ENCODE measurements around the gene ABHD2.
"Not testable (repeated sequence)": the region's sequence is repeated elsewhere in the genome, so short reads cannot be mapped to it uniquely, and the experiment has no call there.

Gene ABHD2

DNA sequence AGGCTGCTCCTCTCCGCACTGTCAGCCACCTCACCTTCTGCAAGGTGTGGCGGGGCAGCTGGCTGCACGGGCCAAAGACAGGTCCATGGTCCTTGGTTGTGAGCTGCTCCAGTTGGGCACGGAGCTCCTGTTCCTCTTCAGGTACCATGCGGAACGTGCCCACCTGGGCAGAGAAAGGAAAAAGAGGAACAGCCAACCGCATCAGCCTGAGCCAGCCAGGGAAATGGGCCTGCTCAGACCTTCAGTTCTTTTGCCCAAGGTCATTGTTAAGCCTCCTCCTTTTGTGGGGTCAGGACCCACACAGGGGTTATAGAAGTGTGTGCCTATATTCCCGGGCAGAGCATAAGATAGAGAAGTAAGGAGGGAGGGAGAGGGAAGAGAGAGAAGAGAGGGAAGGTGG is 130.3 kb downstream of the ABHD2 start:
- Histone ChIP-seq H3K4me3 (ENCODE audit: insufficient read depth, low read depth, low read length) (no peak overlapping the region), H3K4me1 (ENCODE audit: control insufficient read depth, insufficient read depth, low read length) (peaks cover 9% of the 10 kb centered on the region), H3K27ac (ENCODE audit: insufficient read depth, low read depth, low read length, poor library complexity, severe bottlenecking) (no peak overlapping the region), H3K9me3 (ENCODE audit: control insufficient read depth, low read length) (no peaks in the 10 kb centered on the region), H3K27me3 (ENCODE audit: control insufficient read depth, insufficient read depth, low read length, poor library complexity, severe bottlenecking) (no peaks in the 10 kb centered on the region), H3K36me3 (ENCODE audit: control insufficient read depth, insufficient read depth, low read length) (no peaks in the 10 kb centered on the region)
- WGBS, 2 experiments, result 91 to 94% methylated on average over 8 of the region's 8 CpGs

DNA sequence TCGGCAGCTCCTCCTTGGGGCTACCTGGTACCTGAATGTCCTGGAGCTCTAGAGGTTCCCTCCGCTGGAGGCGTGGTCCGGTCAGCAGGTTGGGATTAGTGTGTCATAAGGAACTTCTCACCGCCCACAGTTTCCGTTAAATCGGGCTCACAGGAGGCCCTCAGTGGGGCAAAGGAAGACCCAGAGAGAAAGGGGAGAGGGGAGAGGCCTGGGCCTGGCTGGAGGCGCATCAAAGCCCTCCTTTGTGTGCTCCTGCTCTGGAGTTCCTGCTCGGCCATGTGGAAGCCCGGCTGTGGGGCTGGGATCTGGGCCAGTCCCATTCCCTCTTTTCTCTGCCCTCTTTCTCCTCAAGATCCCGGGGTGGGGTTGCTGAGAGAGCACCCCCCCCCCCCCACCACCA is 133.3 kb downstream of the ABHD2 start, which contains the start of gene RLBP1:
RLBP1 (minus strand) TSS at position 37 of the 400 bp plus-strand sequence. CDS start 2,604 bp downstream, outside the sequence.
- H3K27me3 ChIP-seq (ENCODE audit: control insufficient read depth, insufficient read depth, low read length, poor library complexity, severe bottlenecking), result no peaks in the 10 kb centered on the region
- H3K4me3 ChIP-seq (ENCODE audit: insufficient read depth, low read depth, low read length), result no peak within 1 kb of the TSS
- WGBS, 2 experiments, result 80 to 85% methylated on average over 10 to 11 of the region's 11 CpGs
- H3K4me1 ChIP-seq (ENCODE audit: control insufficient read depth, insufficient read depth, low read length), result peaks cover 9% of the 10 kb centered on the region
- H3K36me3 ChIP-seq (ENCODE audit: control insufficient read depth, insufficient read depth, low read length), result no peaks in the 10 kb centered on the region
- no peaks in the 10 kb centered on the region for H3K9me3 ChIP-seq (ENCODE audit: control insufficient read depth, low read length)
- no peak within 1 kb of the TSS for H3K27ac ChIP-seq (ENCODE audit: insufficient read depth, low read depth, low read length, poor library complexity, severe bottlenecking)

DNA sequence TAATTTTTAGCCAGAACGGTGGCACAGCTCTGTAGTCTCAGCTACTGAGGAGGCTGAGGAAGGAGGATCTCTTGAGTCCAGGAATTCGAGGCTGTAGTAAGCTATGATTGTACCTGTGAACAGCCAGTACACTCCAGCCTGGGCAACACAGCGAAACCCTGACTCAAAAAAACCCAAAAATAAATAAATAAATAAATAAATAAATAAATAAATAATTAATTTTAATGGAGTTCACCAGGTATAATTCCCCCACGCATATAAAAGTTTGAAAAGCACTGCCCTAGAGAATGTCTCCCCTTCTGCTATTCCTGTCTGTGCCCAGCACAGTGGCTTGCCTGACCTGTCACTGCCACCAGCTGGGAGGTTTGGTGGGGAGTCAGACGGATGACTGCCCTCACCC is 137.3 kb downstream of the ABHD2 start:
- Histone ChIP-seq H3K4me3 (ENCODE audit: insufficient read depth, low read depth, low read length) (no peak overlapping the region), H3K36me3 (ENCODE audit: control insufficient read depth, insufficient read depth, low read length) (no peaks in the 10 kb centered on the region), H3K27ac (ENCODE audit: insufficient read depth, low read depth, low read length, poor library complexity, severe bottlenecking) (no peak overlapping the region), H3K27me3 (ENCODE audit: control insufficient read depth, insufficient read depth, low read length, poor library complexity, severe bottlenecking) (no peaks in the 10 kb centered on the region), H3K4me1 (ENCODE audit: control insufficient read depth, insufficient read depth, low read length) (peaks cover 9% of the 10 kb centered on the region), H3K9me3 (ENCODE audit: control insufficient read depth, low read length) (no peaks in the 10 kb centered on the region)
- WGBS, 2 experiments, result 93 to 95% methylated on average over 4 of the region's 5 CpGs

DNA sequence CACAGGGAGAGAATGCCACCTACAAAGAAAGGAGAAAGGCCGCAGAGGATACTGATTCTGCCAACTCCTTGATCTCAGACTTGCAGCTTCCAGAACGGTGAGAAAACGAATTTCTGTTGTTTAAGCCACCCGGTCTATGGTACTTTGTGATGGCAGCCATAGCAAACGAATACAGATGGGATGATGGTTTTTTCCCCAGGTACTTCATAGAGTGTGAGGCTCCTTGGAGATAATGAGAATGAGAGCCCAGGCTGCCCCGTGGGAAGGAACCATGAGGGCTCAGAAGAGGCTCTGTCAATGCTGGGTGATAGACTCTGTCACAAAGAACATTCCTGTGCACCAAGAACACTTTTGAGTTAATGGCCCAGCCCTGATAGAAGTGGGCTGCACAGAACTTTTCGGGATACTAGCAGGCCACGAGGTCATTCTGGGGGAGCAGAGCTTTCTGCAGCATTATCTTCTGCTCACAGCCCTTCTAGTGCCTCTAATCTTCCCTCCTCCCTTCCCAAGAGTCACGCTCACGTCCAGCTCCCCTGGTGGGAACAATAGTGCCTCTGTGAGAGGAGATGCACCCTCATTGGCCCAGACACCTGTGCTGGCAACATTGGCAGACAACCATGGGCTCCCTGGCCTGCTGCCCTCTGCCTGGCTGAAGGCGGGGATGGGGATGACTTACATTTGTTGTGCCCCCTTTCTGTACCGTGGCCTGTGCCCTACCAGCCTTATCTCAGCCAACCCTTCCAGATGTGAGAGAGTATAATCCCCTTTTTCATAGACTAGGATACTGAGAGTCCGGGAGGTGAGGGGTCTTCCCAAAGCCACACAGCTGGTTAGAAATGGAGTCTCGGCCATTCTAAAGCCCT is 138.3 kb downstream of the ABHD2 start:
- 89 to 90% methylated on average over 14 of the region's 14 CpGs for WGBS, 2 experiments
- Histone ChIP-seq H3K9me3 (ENCODE audit: control insufficient read depth, low read length) (no peaks in the 10 kb centered on the region), H3K4me1 (ENCODE audit: control insufficient read depth, insufficient read depth, low read length) (peaks cover 4% of the 10 kb centered on the region), H3K27ac (ENCODE audit: insufficient read depth, low read depth, low read length, poor library complexity, severe bottlenecking) (no peak overlapping the region), H3K4me3 (ENCODE audit: insufficient read depth, low read depth, low read length) (no peak overlapping the region), H3K27me3 (ENCODE audit: control insufficient read depth, insufficient read depth, low read length, poor library complexity, severe bottlenecking) (no peaks in the 10 kb centered on the region), H3K36me3 (ENCODE audit: control insufficient read depth, insufficient read depth, low read length) (no peaks in the 10 kb centered on the region)

DNA sequence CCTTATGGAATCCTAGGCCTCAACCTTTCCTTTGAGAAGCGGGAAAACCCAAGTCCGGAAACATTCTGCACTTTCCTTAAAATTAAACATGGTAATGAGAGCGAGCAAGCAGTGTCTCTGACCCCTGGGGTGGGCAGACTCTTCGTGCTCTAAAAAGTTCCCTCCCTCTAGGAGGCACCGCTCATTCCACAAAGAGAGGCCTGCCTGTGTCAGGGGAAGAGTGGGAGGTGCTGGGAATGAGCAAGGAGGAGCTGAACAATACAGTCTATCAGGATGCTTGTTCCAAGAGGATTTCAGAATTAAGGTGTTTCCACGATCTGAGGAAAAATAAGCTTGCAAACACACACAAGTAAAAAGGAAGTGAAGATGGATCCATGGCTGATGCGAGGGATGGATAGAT is 139.2 kb downstream of the ABHD2 start:
- Histone ChIP-seq H3K27ac (ENCODE audit: insufficient read depth, low read depth, low read length, poor library complexity, severe bottlenecking) (no peak overlapping the region), H3K9me3 (ENCODE audit: control insufficient read depth, low read length) (no peaks in the 10 kb centered on the region), H3K4me3 (ENCODE audit: insufficient read depth, low read depth, low read length) (no peak overlapping the region), H3K36me3 (ENCODE audit: control insufficient read depth, insufficient read depth, low read length) (no peaks in the 10 kb centered on the region), H3K27me3 (ENCODE audit: control insufficient read depth, insufficient read depth, low read length, poor library complexity, severe bottlenecking) (no peaks in the 10 kb centered on the region), H3K4me1 (ENCODE audit: control insufficient read depth, insufficient read depth, low read length) (no peaks in the 10 kb centered on the region)
- 68 to 72% methylated on average over 7 of the region's 7 CpGs for WGBS, 2 experiments

DNA sequence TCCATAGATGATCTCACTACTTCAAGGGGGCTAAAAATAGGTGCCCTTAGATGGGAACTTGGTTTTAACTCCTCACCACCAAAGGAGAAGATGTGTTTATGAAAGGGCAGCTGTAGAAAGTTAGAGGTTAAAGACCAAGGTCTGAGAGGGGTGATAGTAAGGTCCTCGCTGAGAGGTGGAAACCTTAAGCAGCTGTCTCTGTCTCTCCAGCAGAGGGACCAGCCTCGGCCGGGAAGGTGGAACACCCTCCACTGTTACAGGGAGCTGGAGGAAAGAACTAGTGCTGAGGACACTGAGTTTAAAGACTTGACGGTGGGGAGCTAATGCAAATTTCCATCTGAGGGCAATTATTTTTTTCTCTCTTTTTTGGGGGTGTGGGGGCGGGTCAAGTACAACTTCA is 142.0 kb downstream of the ABHD2 start:
- no peak overlapping the region for H3K27ac ChIP-seq (ENCODE audit: insufficient read depth, low read depth, low read length, poor library complexity, severe bottlenecking)
- H3K27me3 ChIP-seq (ENCODE audit: control insufficient read depth, insufficient read depth, low read length, poor library complexity, severe bottlenecking), result peaks cover 3% of the 10 kb centered on the region
- H3K36me3 ChIP-seq (ENCODE audit: control insufficient read depth, insufficient read depth, low read length), result no peaks in the 10 kb centered on the region
- no peaks in the 10 kb centered on the region for H3K9me3 ChIP-seq (ENCODE audit: control insufficient read depth, low read length)
- no peak overlapping the region for H3K4me3 ChIP-seq (ENCODE audit: insufficient read depth, low read depth, low read length)
- H3K4me1 ChIP-seq (ENCODE audit: control insufficient read depth, insufficient read depth, low read length), result no peaks in the 10 kb centered on the region
- 59 to 73% methylated on average over 4 to 5 of the region's 5 CpGs for WGBS, 2 experiments

DNA sequence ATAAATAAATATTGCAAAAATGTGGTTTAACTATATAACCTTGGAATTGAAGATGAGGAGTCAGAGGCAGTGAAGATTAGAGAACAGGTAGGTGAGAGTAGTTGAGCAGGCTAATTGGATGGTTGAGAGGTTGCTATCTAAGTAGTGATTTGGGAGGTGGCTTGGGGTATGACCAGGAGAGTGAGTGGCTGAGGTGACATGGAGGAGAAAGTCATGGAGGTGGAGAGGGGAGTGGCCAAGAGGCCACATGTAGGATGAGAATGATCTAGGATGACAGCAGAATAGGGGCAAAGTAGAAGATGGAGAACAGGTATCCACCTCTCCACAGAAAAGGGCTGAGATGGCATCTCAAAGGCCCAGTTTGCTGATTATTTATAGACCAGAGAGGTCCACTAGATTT is 143.6 kb downstream of the ABHD2 start:
- no peaks in the 10 kb centered on the region for H3K9me3 ChIP-seq (ENCODE audit: control insufficient read depth, low read length)
- H3K27ac ChIP-seq (ENCODE audit: insufficient read depth, low read depth, low read length, poor library complexity, severe bottlenecking), result no peak overlapping the region
- no peaks in the 10 kb centered on the region for H3K36me3 ChIP-seq (ENCODE audit: control insufficient read depth, insufficient read depth, low read length)
- H3K4me1 ChIP-seq (ENCODE audit: control insufficient read depth, insufficient read depth, low read length), result no peaks in the 10 kb centered on the region
- H3K4me3 ChIP-seq (ENCODE audit: insufficient read depth, low read depth, low read length), result no peak overlapping the region
- peaks cover 3% of the 10 kb centered on the region for H3K27me3 ChIP-seq (ENCODE audit: control insufficient read depth, insufficient read depth, low read length, poor library complexity, severe bottlenecking)

DNA sequence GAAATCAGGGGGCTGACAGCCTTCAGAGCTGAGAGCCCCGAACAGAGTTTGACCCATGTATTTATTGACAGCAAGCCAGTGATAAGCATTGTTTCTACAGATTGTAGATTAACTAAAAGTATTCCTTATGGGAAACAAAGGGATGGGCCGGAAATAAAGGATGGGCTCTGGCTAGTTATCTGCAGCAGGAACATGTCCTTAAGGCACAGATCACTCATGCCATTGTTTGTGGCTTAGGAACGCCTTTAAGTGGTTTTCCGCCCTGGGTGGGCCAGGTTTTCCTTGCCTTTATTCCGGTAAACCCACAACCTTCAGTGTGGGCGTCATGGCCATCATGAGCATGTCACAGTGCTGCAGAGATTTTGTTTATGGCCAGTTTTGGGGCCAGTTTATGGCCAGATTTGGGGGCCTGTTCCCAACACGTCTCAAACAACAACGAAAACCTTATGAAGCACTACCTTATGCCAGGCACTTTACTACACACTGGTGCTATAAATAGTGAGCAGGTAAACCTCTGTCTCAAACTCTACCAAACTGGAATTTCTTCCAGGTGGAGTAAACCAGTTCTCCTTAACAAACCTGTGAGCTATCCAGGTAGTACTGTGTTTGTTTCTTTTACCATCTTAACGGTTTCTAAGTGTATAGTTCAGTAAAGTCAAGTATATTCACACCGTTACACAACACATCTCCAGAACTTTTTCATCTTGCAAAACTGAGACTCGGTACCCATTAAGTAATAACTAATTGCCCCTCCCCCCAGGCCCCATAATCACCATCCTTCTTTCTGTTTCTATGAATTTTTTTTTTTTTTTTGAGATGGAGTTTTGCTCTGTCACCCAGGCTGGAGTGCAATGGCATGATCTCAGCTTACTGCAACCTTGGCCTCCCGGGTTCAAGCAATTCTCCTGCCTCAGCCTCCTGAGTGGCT is 151.9 kb downstream of the ABHD2 start:
- H3K4me1 ChIP-seq (ENCODE audit: control insufficient read depth, insufficient read depth, low read length); H3K4me3 ChIP-seq (ENCODE audit: insufficient read depth, low read depth, low read length); H3K27ac ChIP-seq (ENCODE audit: insufficient read depth, low read depth, low read length, poor library complexity, severe bottlenecking); H3K9me3 ChIP-seq (ENCODE audit: control insufficient read depth, low read length); H3K36me3 ChIP-seq (ENCODE audit: control insufficient read depth, insufficient read depth, low read length); H3K27me3 ChIP-seq (ENCODE audit: control insufficient read depth, insufficient read depth, low read length, poor library complexity, severe bottlenecking): not testable (repeated sequence)
- 92% methylated on average over 12 of the region's 12 CpGs for WGBS, 2 experiments

DNA sequence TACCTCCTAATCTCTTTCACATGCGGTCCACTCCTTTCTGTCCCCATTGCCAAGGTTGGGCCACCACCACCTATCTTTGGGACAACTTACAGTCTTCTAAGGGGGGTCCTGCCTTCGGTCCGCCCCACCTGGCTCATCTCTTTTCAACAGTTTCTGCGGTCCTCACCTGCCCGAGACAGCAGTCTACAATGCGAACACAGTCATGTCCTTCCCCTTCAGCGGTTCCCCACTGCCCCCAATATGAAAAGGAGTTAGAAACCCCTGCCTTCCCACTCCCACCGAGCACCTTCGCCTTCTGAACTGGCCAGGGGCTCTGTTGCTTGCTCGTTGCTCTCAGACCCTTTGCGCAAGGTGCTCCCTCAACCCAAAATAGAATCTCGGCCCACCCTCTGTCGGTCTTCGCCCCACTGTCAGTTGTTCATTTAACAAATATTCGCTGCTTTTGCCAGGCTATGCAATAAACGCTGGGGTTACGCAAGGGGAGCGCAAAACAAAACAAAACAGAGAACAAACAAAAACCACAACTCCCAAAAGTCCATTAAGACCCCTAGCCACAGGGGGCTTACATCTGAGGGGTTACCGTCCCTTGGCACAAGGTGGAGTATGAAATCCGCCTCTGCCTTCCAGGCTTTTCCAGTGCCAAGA is 154.9 kb downstream of the ABHD2 start:
- peaks cover 9% of the 10 kb centered on the region for H3K4me1 ChIP-seq (ENCODE audit: control insufficient read depth, insufficient read depth, low read length)
- H3K27me3 ChIP-seq (ENCODE audit: control insufficient read depth, insufficient read depth, low read length, poor library complexity, severe bottlenecking), result no peaks in the 10 kb centered on the region
- no peaks in the 10 kb centered on the region for H3K9me3 ChIP-seq (ENCODE audit: control insufficient read depth, low read length)
- no peaks in the 10 kb centered on the region for H3K36me3 ChIP-seq (ENCODE audit: control insufficient read depth, insufficient read depth, low read length)
- no peak overlapping the region for H3K27ac ChIP-seq (ENCODE audit: insufficient read depth, low read depth, low read length, poor library complexity, severe bottlenecking)
- 82% methylated on average over 20 of the region's 20 CpGs for WGBS, 2 experiments
- H3K4me3 ChIP-seq (ENCODE audit: insufficient read depth, low read depth, low read length), result peak overlapping the region; percentile 69

Data from ectodermal cell (in vitro differentiated cells).